CD4-positive, alpha-beta memory T cell (primary cell): ENCODE measurements around the gene PLAAT2. TPM values are rescaled to one million over a fixed set of nuclear protein-coding genes. Genes with fewer than 3 reads are reported as not detected.
"Not testable (repeated sequence)": the region's sequence is repeated elsewhere in the genome, so short reads cannot be mapped to it uniquely, and the experiment has no call there.

Experiments used
- CTCF ChIA-PET: fragments of 350-600 bp; sonication (Branson Sonifier 250); formaldehyde crosslinking; loops from one replicate; lab custom pipeline; 2021; ENCODE audit warnings: inconsistent platforms; ENCODE audit not compliant: partially characterized antibody; lab: Charles Lee
- POLR2A ChIA-PET: fragments of 350-600 bp; sonication (Branson Sonifier 250); formaldehyde crosslinking; loops from one replicate; lab custom pipeline; 2021; ENCODE audit not compliant: partially characterized antibody; lab: Charles Lee
- DNase-seq, 5 donors: peaks; one replicate each; pipeline versions ENCODE4 v3.0.0 to v3.0.0-alpha.2; 2020 to 2022; ENCODE audit warnings: mixed read lengths in 1 of 5
- H3K27ac ChIP-seq: one replicate; pipeline ENCODE4 v1.7.0; 2013; ENCODE audit warnings: low read depth, low read length
- H3K27me3 ChIP-seq: 2 replicates; pipeline ENCODE4 v1.7.0; 2013; ENCODE audit warnings: mild to moderate bottlenecking, low read length, moderate library complexity; ENCODE audit not compliant: insufficient read depth
- H3K36me3 ChIP-seq: 2 replicates; pipeline ENCODE4 v1.7.0; 2013; ENCODE audit warnings: mild to moderate bottlenecking, low read length, moderate library complexity; ENCODE audit not compliant: insufficient read depth
- H3K4me1 ChIP-seq: 2 replicates; pipeline ENCODE4 v1.7.0; 2013; ENCODE audit warnings: mild to moderate bottlenecking, low read length, moderate library complexity; ENCODE audit not compliant: insufficient read depth
- H3K4me3 ChIP-seq, 2 donors: one replicate each; pipeline ENCODE4 v1.7.0; 2013; ENCODE audit warnings: low read length in 2 of 2, mild to moderate bottlenecking in 1 of 2
- H3K9me3 ChIP-seq, 2 donors: one replicate each; pipeline ENCODE4 v1.7.0; 2013; ENCODE audit warnings: low read length in 2 of 2, control low read depth in 1 of 2; ENCODE audit not compliant: control insufficient read depth in 1 of 2
- H3K27ac Mint-ChIP-seq, 7 donors: one replicate each; pipeline ENCODE4 v1.8.0; 2020 to 2021; ENCODE audit warnings: mixed read lengths in 7 of 7, mild to moderate bottlenecking in 6 of 7, inconsistent platforms in 3 of 7, moderate library complexity in 3 of 7
- H3K27me3 Mint-ChIP-seq, 2 donors: one replicate each; pipeline ENCODE4 v1.8.0; 2020 to 2021; ENCODE audit warnings: mixed read lengths in 2 of 2
- H3K36me3 Mint-ChIP-seq, 2 donors: one replicate each; pipeline ENCODE4 v1.8.0; 2020 to 2021; ENCODE audit warnings: mixed read lengths in 2 of 2, inconsistent platforms in 1 of 2, mild to moderate bottlenecking in 1 of 2
- H3K4me1 Mint-ChIP-seq, 4 donors: one replicate each; pipeline ENCODE4 v1.8.0; 2020 to 2021; ENCODE audit warnings: mixed read lengths in 4 of 4, mild to moderate bottlenecking in 1 of 4
- H3K4me3 Mint-ChIP-seq, 8 donors: one replicate each; pipeline ENCODE4 v1.8.0; 2020 to 2021; ENCODE audit warnings: mixed read lengths in 8 of 8, mild to moderate bottlenecking in 7 of 8, moderate library complexity in 6 of 8, inconsistent platforms in 3 of 8
- H3K9me3 Mint-ChIP-seq, 8 donors: one replicate each; pipeline ENCODE4 v1.8.0; 2020 to 2021; ENCODE audit warnings: mixed read lengths in 8 of 8, mild to moderate bottlenecking in 5 of 8, inconsistent platforms in 3 of 8, moderate library complexity in 1 of 8
- intact Hi-C: fragments of 100-400 bp; cut with micrococcal nuclease; formaldehyde crosslinking; loops from one replicate; pipeline ENCODE4 v1.15.1; 2023
- polyA plus RNA-seq, 2 donors: library from polyadenylated mRNA; unstranded; fragments of 300-500 nt; fragmentation: Illumina TruSeq; gene quantifications; one replicate each; pipeline ENCODE4 v1.2.3, GENCODE V29; 2021
- total RNA-seq, 2 experiments: library from RNA; stranded (reverse); gene quantifications; one replicate each; pipeline ENCODE4 v1.2.3, GENCODE V29; 2021

Gene PLAAT2
- total and polyA plus RNA-seq, 4 experiments from 2014 or later: 0.48 TPM; not detected in 3

DNA sequence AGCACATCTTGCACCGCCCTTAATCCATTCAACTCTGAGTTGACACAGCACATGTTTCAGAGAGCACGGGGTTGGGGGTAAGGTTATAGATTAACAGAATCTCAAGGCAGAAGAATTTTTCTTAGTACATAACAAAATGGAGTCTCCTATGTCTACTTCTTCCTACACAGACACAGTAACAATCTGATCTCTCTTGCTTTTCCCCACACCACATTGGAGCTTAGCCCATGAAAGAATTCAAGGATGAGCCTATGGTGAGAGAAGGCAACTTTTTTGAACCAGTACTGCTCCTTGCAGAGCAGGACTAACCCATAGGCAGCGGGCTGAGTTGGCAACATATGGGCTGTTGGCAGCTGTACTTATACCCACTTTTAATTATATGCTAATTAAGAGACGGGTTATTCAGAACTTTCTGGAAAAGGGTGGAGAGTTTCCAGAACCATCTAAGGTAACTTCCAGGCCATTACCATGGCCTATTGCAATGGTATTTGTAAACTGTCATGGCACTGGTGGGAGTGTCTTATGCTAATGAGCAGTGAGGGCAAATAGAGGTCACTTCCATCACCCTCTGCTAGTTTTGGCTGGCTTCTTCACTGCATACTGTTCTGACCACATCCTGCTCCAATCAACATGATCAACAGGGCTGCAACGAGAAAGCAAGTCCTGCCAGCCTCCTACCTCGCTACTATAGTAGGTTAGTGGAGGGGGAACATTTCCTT is 31.9 kb downstream of the PLAAT2 start:
- CTCF ChIA-PET: interaction anchor here (1.1 to 3.1 kb wide), 5 partner anchors 12 to 168 kb away, joined by 3 to 14 read pairs (median 6); no protein-coding TSS in a partner anchor
- Mint-ChIP-seq H3K4me3 (peak overlapping the region; percentile 55 to 91 (median 84)), H3K4me1 (peaks cover 54 to 71% (median 64%) of the 10 kb centered on the region in 4 donors), H3K27ac (peak overlapping the region; percentile 90 to 99 (median 95))
- intact Hi-C loops: loop anchor here (1.0 to 2.0 kb wide), 2 partner anchors 13 to 40 kb away; partner anchors contain the start of gene PLAAT5
- not testable (repeated sequence) for H3K27me3 Mint-ChIP-seq, H3K9me3 ChIP-seq, H3K27me3 ChIP-seq, H3K36me3 Mint-ChIP-seq, H3K9me3 Mint-ChIP-seq, H3K36me3 ChIP-seq
- Histone ChIP-seq H3K4me3 (peak overlapping the region in 1 of 2 donors; percentile 12), H3K27ac (peak overlapping the region; percentile 47), H3K4me1 (peaks cover 68% of the 10 kb centered on the region)
- peak; percentile 79 to 89 (median 85) for DNase-seq
- POLR2A ChIA-PET: interaction anchor here (0.9 to 8.4 kb wide), 9 partner anchors 8 to 50 kb away, joined by 3 to 101 read pairs (median 6); partner anchors contain the start of gene PLAAT5

DNA sequence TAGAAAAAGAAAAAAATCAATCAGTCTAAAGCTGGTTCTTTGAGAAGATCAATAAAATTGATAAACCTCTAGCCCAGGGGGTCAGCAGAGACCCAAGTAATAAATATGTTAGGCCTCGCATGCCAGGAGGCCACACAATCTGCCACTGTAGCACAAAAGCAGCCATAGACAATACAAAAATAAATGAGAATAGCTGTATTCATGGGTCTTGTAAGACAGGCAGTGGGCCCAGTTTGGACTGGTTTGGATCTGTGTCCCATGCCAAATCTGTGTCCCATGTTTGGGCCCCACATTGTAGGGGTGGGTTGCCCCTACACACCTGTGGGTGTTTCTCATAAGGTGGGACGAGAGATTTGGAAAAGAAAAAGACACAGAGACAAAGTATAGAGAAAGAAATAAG is 33.2 kb downstream of the PLAAT2 start:
- Mint-ChIP-seq H3K4me1 (peaks cover 43 to 59% (median 52%) of the 10 kb centered on the region in 4 donors), H3K27ac (peak overlapping the region; percentile 67 to 94 (median 85)), H3K27me3 (no peaks in the 10 kb centered on the region), H3K4me3 (peak overlapping the region in 1 of 8 donors; percentile 26), H3K36me3 (no peaks in the 10 kb centered on the region), H3K9me3 (no peaks in the 10 kb centered on the region)
- intact Hi-C loops: loop anchor here (2.0 kb wide), 1 partner anchor 39 kb away; the partner anchor contains the start of gene PLAAT5
- Histone ChIP-seq H3K27me3 (no peaks in the 10 kb centered on the region), H3K4me1 (peaks cover 56% of the 10 kb centered on the region), H3K36me3 (no peaks in the 10 kb centered on the region), H3K9me3 (no peaks in the 10 kb centered on the region), H3K27ac (no peak overlapping the region), H3K4me3 (no peak overlapping the region)
- DNase-seq: no peak
- POLR2A ChIA-PET: interaction anchor here (0.8 to 1.3 kb wide), 6 partner anchors 10 to 104 kb away, joined by 3 read pairs; partner anchors contain the start of gene PLAAT3
- CTCF ChIA-PET: interaction anchor here (1.0 to 1.8 kb wide), 3 partner anchors 12 to 38 kb away, joined by 3 to 5 read pairs (median 3); no protein-coding TSS in a partner anchor

- peak overlapping the region in 1 of 8 donors; percentile 35 for H3K4me3 Mint-ChIP-seq
- CTCF ChIA-PET: interaction anchor here (1.0 to 1.8 kb wide), 3 partner anchors 12 to 38 kb away, joined by 3 to 5 read pairs (median 3); no protein-coding TSS in a partner anchor
These were observed 33.8 kb downstream of the PLAAT2 start for GRCh38 chr11:63529373-63529772.

DNA sequence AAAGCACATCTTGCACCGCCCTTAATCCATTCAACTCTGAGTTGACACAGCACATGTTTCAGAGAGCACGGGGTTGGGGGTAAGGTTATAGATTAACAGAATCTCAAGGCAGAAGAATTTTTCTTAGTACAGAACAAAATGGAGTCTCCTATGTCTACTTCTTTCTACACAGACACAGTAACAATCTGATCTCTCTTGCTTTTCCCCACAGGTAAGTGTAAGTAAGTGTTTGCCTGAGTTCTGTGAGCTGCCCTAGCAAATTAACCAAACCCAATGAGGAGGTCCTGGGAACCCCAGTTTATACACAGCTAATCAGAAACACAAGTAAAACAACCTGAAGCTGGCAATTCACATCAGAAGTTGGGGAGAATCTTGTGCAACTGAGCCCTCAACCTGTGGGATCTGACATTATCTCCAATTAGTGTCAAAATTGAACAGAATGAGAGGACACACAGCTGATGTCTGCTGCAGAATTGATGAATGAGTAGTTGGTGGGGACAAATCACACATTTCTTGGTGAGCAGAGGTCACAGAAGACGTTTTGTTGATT is 34.4 kb downstream of the PLAAT2 start:
- H3K4me1 Mint-ChIP-seq: peaks cover 33 to 47% (median 41%) of the 10 kb centered on the region in 4 donors
- intact Hi-C loops, H3K36me3 Mint-ChIP-seq: not testable (repeated sequence)

More at GRCh38 chr11:63529373-63529772, 33.8 kb downstream of the PLAAT2 start:
- H3K36me3 Mint-ChIP-seq, H3K36me3 ChIP-seq, H3K9me3 Mint-ChIP-seq, intact Hi-C loops, H3K9me3 ChIP-seq, H3K27ac ChIP-seq, H3K27me3 ChIP-seq, H3K27me3 Mint-ChIP-seq, H3K4me3 ChIP-seq, DNase-seq: not testable (repeated sequence)
- H3K27ac Mint-ChIP-seq: peak overlapping the region; percentile 26 to 85 (median 84)
- H3K4me1 ChIP-seq: peaks cover 50% of the 10 kb centered on the region
- POLR2A ChIA-PET: interaction anchor here (0.8 to 1.4 kb wide), 8 partner anchors 9 to 105 kb away, joined by 3 to 4 read pairs (median 3); partner anchors contain the start of gene PLAAT3
- H3K4me1 Mint-ChIP-seq: peaks cover 39 to 53% (median 47%) of the 10 kb centered on the region in 4 donors

GRCh38 chr11:63528156-63528555 is 35.0 kb downstream of the PLAAT2 start:
- CTCF ChIA-PET: interaction anchor here (1.8 kb wide), 1 partner anchor 24 kb away, joined by 5 read pairs; no protein-coding TSS in a partner anchor
- H3K9me3 ChIP-seq, DNase-seq, H3K27ac ChIP-seq, H3K4me3 ChIP-seq, H3K4me3 Mint-ChIP-seq, H3K27me3 ChIP-seq, H3K9me3 Mint-ChIP-seq, H3K27me3 Mint-ChIP-seq, H3K36me3 ChIP-seq, POLR2A ChIA-PET, intact Hi-C loops, H3K36me3 Mint-ChIP-seq: not testable (repeated sequence)
- peak overlapping the region in 1 of 7 donors; percentile 76 for H3K27ac Mint-ChIP-seq
- peaks cover 28 to 40% (median 35%) of the 10 kb centered on the region in 4 donors for H3K4me1 Mint-ChIP-seq
- peaks cover 38% of the 10 kb centered on the region for H3K4me1 ChIP-seq

More for the DNA sequence above, 34.4 kb downstream of the PLAAT2 start:
- H3K27me3 Mint-ChIP-seq, H3K27me3 ChIP-seq, H3K27ac ChIP-seq, H3K36me3 ChIP-seq, H3K9me3 Mint-ChIP-seq, H3K9me3 ChIP-seq, H3K4me3 Mint-ChIP-seq, H3K4me3 ChIP-seq, DNase-seq: not testable (repeated sequence)
- ChIA-PET CTCF (interaction anchor here (1.8 kb wide), 1 partner anchor 24 kb away, joined by 5 read pairs; no protein-coding TSS in a partner anchor), POLR2A (interaction anchor here (0.9 to 1.4 kb wide), 2 partner anchors 8 to 38 kb away, joined by 3 to 4 read pairs; no protein-coding TSS in a partner anchor)
- H3K4me1 ChIP-seq: peaks cover 44% of the 10 kb centered on the region
- H3K27ac Mint-ChIP-seq: peak overlapping the region in 3 of 7 donors; percentile 69 to 85 (median 85)

DNA sequence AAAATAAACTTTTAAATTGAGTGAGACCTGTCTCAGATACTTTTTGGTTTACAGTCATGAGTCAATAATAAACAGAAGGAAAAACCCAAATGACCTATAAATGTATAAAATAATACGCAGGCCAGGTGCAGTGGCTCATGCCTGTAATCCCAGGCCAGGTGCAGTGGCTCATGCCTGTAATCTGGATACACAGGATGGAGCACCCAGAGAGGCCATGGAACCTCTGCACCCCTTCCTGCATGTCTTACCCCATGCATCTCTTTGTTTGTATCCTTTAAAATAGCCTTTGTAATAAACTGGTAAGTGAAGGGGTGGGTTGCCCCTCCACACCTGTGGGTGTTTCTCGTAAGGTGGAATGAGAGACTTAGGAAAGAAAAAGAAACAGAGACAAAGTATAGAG is 35.5 kb downstream of the PLAAT2 start:
- Mint-ChIP-seq H3K4me1 (peaks cover 24 to 35% (median 30%) of the 10 kb centered on the region in 4 donors), H3K4me3 (no peak overlapping the region), H3K27ac (peak overlapping the region in 3 of 7 donors; percentile 23 to 76 (median 31)), H3K27me3 (no peaks in the 10 kb centered on the region), H3K36me3 (no peaks in the 10 kb centered on the region), H3K9me3 (peaks cover 0 to 4% (median 0%) of the 10 kb centered on the region in 8 donors)
- no peaks in the 10 kb centered on the region for H3K36me3 ChIP-seq
- POLR2A ChIA-PET: interaction anchor here (0.6 kb wide), 1 partner anchor 9 kb away, joined by 3 read pairs; the partner anchor contains the start of gene PLAAT4
- no peak for DNase-seq
- H3K4me3 ChIP-seq: no peak overlapping the region
- CTCF ChIA-PET: no interaction called here
- intact Hi-C loops: no loop called here
- H3K4me1 ChIP-seq: peaks cover 33% of the 10 kb centered on the region
- no peaks in the 10 kb centered on the region for H3K27me3 ChIP-seq
- no peak overlapping the region for H3K27ac ChIP-seq
- H3K9me3 ChIP-seq: no peaks in the 10 kb centered on the region
